Right lobe of liver (tissue), 6 donors: Measurements from ENCODE around the gene SLC22A5. TPM values are rescaled to one million over a fixed set of nuclear protein-coding genes. Genes with fewer than 3 reads are reported as not detected.

Experiments used
- ATAC-seq, 4 donors: fragments of 200-7000 bp; cut with Tn5 transposase; one replicate each; pipeline ENCODE4 v1.9.1; 2020; ENCODE audit warnings: mild to moderate bottlenecking in 4 of 4, moderate library complexity in 4 of 4
- DNase-seq, 3 donors: peaks; one replicate each; pipeline ENCODE4 v3.0.0-alpha.2; 2020
- H3K27ac ChIP-seq, 3 donors: fragments of 200-600 bp; one replicate each; pipeline ENCODE4 v1.8.0; 2022
- H3K27me3 ChIP-seq, 2 donors: fragments of 200-600 bp; one replicate each; pipeline ENCODE4 v1.8.0; 2022
- H3K36me3 ChIP-seq, 4 donors: fragments of 200-600 bp; sonication (generic) in 1 of 4; one replicate each; pipeline versions ENCODE4 v1.5.1 to v1.8.0; 2017 to 2022; ENCODE audit warnings: control low read depth in 1 of 4
- H3K4me1 ChIP-seq, 4 donors: fragments of 200-600 bp; sonication (generic) in 1 of 4; one replicate each; pipeline versions ENCODE4 v1.5.1 to v1.8.0; 2017 to 2022; ENCODE audit warnings: control low read depth in 1 of 4
- H3K4me3 ChIP-seq, 3 donors: fragments of 200-600 bp; one replicate each; pipeline ENCODE4 v1.8.0; 2022
- H3K9me3 ChIP-seq, 4 donors: fragments of 200-600 bp; sonication (generic) in 1 of 4; one replicate each; pipeline versions ENCODE4 v1.5.1 to v1.8.0; 2017 to 2022; ENCODE audit warnings: control low read depth in 1 of 4
- CTCF ChIP-seq, 4 donors: fragments of 200-600 bp in 3 of 4; fragments of 450-650 bp in 1 of 4; IDR thresholded peaks; one replicate each; pipeline versions ENCODE4 v1.5.1 to v1.8.0; 2016 to 2022; ENCODE audit warnings: antibody characterized with exemption in 4 of 4, mild to moderate bottlenecking in 2 of 4
- POLR2A ChIP-seq: fragments of 450-650 bp; IDR thresholded peaks from one replicate; pipeline ENCODE4 v1.6.1; 2017; ENCODE audit warnings: antibody characterized with exemption, mild to moderate bottlenecking
- WGBS: methylation state at CpG from one replicate; pipeline ENCODE4 v1.1.6; 2018; ENCODE audit warnings: low coverage, low lambda C conversion rate; ENCODE audit not compliant: insufficient coverage; ENCODE audit errors: missing lambda C conversion rate; 5-methylcytosine and 5-hydroxymethylcytosine counted together
- intact Hi-C, 2 donors: fragments of 100-400 bp; cut with DNase I; formaldehyde crosslinking; loops; one replicate each; pipeline versions ENCODE4 v1.11.2 to v1.14.1; 2022
- total RNA-seq, 6 experiments: library from RNA; depleted of rRNA in 2 of 6; stranded (reverse); fragments of >200 nt in 2 of 6; fragmentation: NEBNext Ultra II Directional in 3 of 6; extraction: Animal tissue kit (Norgen Biotek cat#: 25700) in 3 of 6; gene quantifications; one replicate each; pipeline versions ENCODE4 v1.1.0 to v1.2.4, GENCODE V29; 2016 to 2023
- donor health status: DM: no; HTN: yes; CAD: no.
- donor health status: DM: no; HTN: no; CAD: no.
- donor health status: DM: no; HTN: no; CAD: no.
- donor health status: DM: no; HTN: yes; CAD: no.
- donor health status: DM: no; HTN: yes; CAD: no.

SLC22A5 gene
- total RNA-seq, 6 experiments from 2014 or later: 4.7 to 11.1 (median 6.5) TPM

- H3K4me3 ChIP-seq: no peak overlapping the region
- ATAC-seq: no peak
- 97% methylated on average over 6 of the region's 9 CpGs for WGBS
- TF ChIP-seq POLR2A (no peak), CTCF (IDR thresholded peaks at IDR 0.05) (no peak)
- H3K27ac ChIP-seq: peak overlapping the region in 2 of 3 donors; percentile 78 to 79
- peaks cover 0 to 49% (median 23%) of the 10 kb centered on the region in 4 donors for H3K4me1 ChIP-seq
- no peaks in the 10 kb centered on the region for H3K27me3 ChIP-seq
- no peaks in the 10 kb centered on the region for H3K9me3 ChIP-seq
- no peak for DNase-seq
- peaks cover 0 to under 1% (median 0%) of the 10 kb centered on the region in 4 donors for H3K36me3 ChIP-seq
- intact Hi-C loops: loop anchor here (10.0 kb wide), 1 partner anchor 56 kb away; no protein-coding TSS in a partner anchor
Observed at GRCh38 chr5:132428484-132429462, 59.3 kb downstream of the SLC22A5 start.

- H3K4me3 ChIP-seq: no peak overlapping the region
- intact Hi-C loops: loop anchor here (10.0 kb wide), 1 partner anchor 55 kb away; no protein-coding TSS in a partner anchor
- H3K9me3 ChIP-seq: no peaks in the 10 kb centered on the region
- peaks cover 0 to 56% (median 27%) of the 10 kb centered on the region in 4 donors for H3K4me1 ChIP-seq
- peak in 1 of 4 donors; percentile 5 for ATAC-seq
- no peaks in the 10 kb centered on the region for H3K36me3 ChIP-seq
- no peak overlapping the region for H3K27ac ChIP-seq
- TF ChIP-seq POLR2A (no peak), CTCF (IDR thresholded peaks at IDR 0.05) (no peak)
- no peak for DNase-seq
- WGBS: 60% methylated on average over 3 of the region's 6 CpGs
- H3K27me3 ChIP-seq: no peaks in the 10 kb centered on the region
Observed at GRCh38 chr5:132429463-132430440, 60.2 kb downstream of the SLC22A5 start.

- Histone ChIP-seq H3K27ac (no peak overlapping the region), H3K4me1 (peaks cover 0 to 63% (median 26%) of the 10 kb centered on the region in 4 donors)
- 48% methylated on average over 3 of the region's 3 CpGs for WGBS
Observed at GRCh38 chr5:132430746-132431145, 61.2 kb downstream of the SLC22A5 start.

More at GRCh38 chr5:132430746-132431145, 61.2 kb downstream of the SLC22A5 start:
- DNase-seq (peak in 1 of 3 donors; percentile 30), ATAC-seq (no peak)
- H3K4me3 ChIP-seq: no peak overlapping the region
- TF ChIP-seq CTCF (IDR thresholded peaks at IDR 0.05) (no peak), POLR2A (no peak)
- no peaks in the 10 kb centered on the region for H3K36me3 ChIP-seq
- intact Hi-C loops: no loop called here
- H3K9me3 ChIP-seq: no peaks in the 10 kb centered on the region
- no peaks in the 10 kb centered on the region for H3K27me3 ChIP-seq
